Kidney (tissue), 14 donors: ENCODE results near the gene HOMER2. TPM values are rescaled to one million over a fixed set of nuclear protein-coding genes. Genes with fewer than 3 reads are reported as not detected.
A peak's percentile ranks its signal among the peaks of the same experiment; 100 is the strongest.

Experiments used
- DNase-seq, 5 donors: peaks; one replicate each; pipeline ENCODE4 v3.0.0-alpha.2; 2013 to 2020
- FAIRE-seq: peaks from 2 replicates; lab custom pipeline; 2012; peaks lifted over from hg19 to GRCh38; lab: Jason Lieb, UNC
- H3K27ac ChIP-seq, 2 donors: one replicate each; pipeline ENCODE4 v1.7.0; 2013; ENCODE audit warnings: low read depth in 2 of 2, low read length in 2 of 2, inconsistent platforms in 1 of 2
- H3K27me3 ChIP-seq: one replicate; pipeline ENCODE4 v1.7.1; 2013; ENCODE audit warnings: low read length, inconsistent platforms; ENCODE audit not compliant: control insufficient read depth, insufficient read depth
- H3K36me3 ChIP-seq, 3 donors: one replicate each; pipeline versions ENCODE4 v1.7.0 to v1.7.1; 2013; ENCODE audit warnings: low read length in 3 of 3, control low read depth in 1 of 3, inconsistent platforms in 1 of 3; ENCODE audit not compliant: insufficient read depth in 3 of 3, control insufficient read depth in 2 of 3
- H3K4me1 ChIP-seq, 3 donors: one replicate each; pipeline versions ENCODE4 v1.7.0 to v1.7.1; 2013; ENCODE audit warnings: low read length in 3 of 3, inconsistent platforms in 1 of 3, low read depth in 1 of 3; ENCODE audit not compliant: control insufficient read depth in 2 of 3, insufficient read depth in 2 of 3
- H3K4me3 ChIP-seq, 3 donors: one replicate each; pipeline versions ENCODE4 v1.7.0 to v1.8.1; 2013; ENCODE audit warnings: low read length in 3 of 3, control low read depth in 1 of 3, inconsistent platforms in 1 of 3
- H3K9ac ChIP-seq, 3 donors: one replicate each; pipeline versions ENCODE4 v1.7.0 to v1.7.1; 2013; ENCODE audit warnings: low read length in 3 of 3, control low read depth in 1 of 3, inconsistent platforms in 1 of 3
- H3K9me3 ChIP-seq, 3 donors: one replicate each; pipeline versions ENCODE4 v1.7.0 to v1.7.1; 2013; ENCODE audit warnings: low read length in 3 of 3, control low read depth in 1 of 3, inconsistent platforms in 1 of 3; ENCODE audit not compliant: control insufficient read depth in 2 of 3, insufficient read depth in 1 of 3
- intact Hi-C: fragments of 100-400 bp; cut with DNase I; formaldehyde crosslinking; loops from one replicate; pipeline ENCODE4 v1.11.1; 2022
- polyA plus RNA-seq: library from polyadenylated mRNA; stranded (reverse); fragments of 350-450 nt; fragmentation: Illumina TruSeq; extraction: RNeasy Lipid Tissue Mini Kit (QIAGEN cat#74804); gene quantifications from one replicate; pipeline ENCODE4 v1.2.3, GENCODE V29; 2014; ENCODE audit warnings: low read depth, low replicate concordance; ENCODE audit not compliant: insufficient read depth
- total RNA-seq: library from RNA; stranded (reverse); fragmentation: NEBNext Ultra II Directional; extraction: Animal tissue kit (Norgen Biotek cat#: 25700); gene quantifications from one replicate; pipeline ENCODE4 v1.2.1, GENCODE V29; 2021
- TF ChIP-seq, protein P1 (sequence below): IDR thresholded peaks from 3 replicates; pipeline ENCODE4 v1.5.1; 2012; ENCODE audit warnings: mild to moderate bottlenecking, moderate library complexity, borderline replicate concordance; ENCODE audit not compliant: insufficient read depth; ENCODE audit errors: extremely low read depth
- donor health status: control.
- donor health status: control.
- donor health status: control.
- donor health status: control.
- donor health status: control.
- donor health status: DM: yes; HTN: yes; CAD: no.
- donor health status: Normal renal cell carcinoma (clear cell type).

The HOMER2 gene
- total and polyA plus RNA-seq, 2 donors from 2014 or later: 4.6 to 35.8 TPM

DNA sequence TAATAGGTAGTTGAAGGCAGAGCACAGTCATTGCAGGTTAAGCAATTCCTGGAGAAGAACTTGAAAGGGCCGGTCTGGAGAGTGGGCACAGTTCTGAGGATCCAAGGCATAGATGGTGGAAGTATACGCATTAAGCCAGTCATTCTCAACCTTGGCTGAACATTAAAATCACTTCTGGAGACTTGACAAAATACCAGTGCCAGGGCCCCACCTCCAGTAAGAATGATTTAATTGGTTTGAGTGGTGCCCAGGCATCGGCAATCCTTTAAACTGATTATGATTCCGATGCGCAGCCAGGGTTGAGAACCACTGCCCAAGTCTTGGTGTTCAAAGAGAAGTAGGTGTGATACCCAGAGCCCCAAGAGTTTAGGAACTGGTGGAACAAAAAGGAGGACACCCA, 6.9 kb upstream of the HOMER2 start:
- no peak overlapping the region for H3K27ac ChIP-seq
- TF ChIP-seq, protein P1, sequence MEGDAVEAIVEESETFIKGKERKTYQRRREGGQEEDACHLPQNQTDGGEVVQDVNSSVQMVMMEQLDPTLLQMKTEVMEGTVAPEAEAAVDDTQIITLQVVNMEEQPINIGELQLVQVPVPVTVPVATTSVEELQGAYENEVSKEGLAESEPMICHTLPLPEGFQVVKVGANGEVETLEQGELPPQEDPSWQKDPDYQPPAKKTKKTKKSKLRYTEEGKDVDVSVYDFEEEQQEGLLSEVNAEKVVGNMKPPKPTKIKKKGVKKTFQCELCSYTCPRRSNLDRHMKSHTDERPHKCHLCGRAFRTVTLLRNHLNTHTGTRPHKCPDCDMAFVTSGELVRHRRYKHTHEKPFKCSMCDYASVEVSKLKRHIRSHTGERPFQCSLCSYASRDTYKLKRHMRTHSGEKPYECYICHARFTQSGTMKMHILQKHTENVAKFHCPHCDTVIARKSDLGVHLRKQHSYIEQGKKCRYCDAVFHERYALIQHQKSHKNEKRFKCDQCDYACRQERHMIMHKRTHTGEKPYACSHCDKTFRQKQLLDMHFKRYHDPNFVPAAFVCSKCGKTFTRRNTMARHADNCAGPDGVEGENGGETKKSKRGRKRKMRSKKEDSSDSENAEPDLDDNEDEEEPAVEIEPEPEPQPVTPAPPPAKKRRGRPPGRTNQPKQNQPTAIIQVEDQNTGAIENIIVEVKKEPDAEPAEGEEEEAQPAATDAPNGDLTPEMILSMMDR: no peak
- intact Hi-C loops: no loop called here
- no peaks in the 10 kb centered on the region for H3K4me1 ChIP-seq
- FAIRE-seq (no peak), DNase-seq (no peak)
- no peak overlapping the region for H3K4me3 ChIP-seq
- H3K27me3 ChIP-seq: no peaks in the 10 kb centered on the region
- no peaks in the 10 kb centered on the region for H3K36me3 ChIP-seq
- H3K9me3 ChIP-seq: no peaks in the 10 kb centered on the region
- no peak overlapping the region for H3K9ac ChIP-seq

DNA sequence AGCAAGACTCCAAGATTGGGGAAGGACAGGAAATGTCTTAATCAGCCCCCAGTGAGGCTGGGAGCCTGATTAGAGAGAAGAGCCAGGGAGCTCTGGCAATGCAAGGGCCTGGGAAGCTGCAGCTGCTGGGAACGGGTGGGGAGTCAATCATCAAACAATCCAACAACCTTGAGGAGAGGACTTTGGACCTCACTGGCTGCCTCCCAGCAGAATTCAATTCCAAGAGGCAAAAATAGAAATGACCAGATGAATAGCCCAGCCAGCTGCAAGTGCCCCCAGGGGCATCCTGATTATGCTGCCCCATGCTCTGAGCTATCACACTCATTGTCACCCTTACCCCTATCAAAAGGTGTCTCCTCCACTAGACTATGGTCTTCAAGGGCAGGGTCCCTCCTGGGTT, 6.1 kb upstream of the HOMER2 start:
- H3K4me3 ChIP-seq: no peak overlapping the region
- intact Hi-C loops: no loop called here
- H3K27me3 ChIP-seq: no peaks in the 10 kb centered on the region
- DNase-seq (no peak), FAIRE-seq (no peak)
- TF ChIP-seq, protein P1: no peak
- no peak overlapping the region for H3K27ac ChIP-seq
- H3K4me1 ChIP-seq: no peaks in the 10 kb centered on the region
- no peaks in the 10 kb centered on the region for H3K36me3 ChIP-seq
- H3K9me3 ChIP-seq: no peaks in the 10 kb centered on the region
- no peak overlapping the region for H3K9ac ChIP-seq

DNA sequence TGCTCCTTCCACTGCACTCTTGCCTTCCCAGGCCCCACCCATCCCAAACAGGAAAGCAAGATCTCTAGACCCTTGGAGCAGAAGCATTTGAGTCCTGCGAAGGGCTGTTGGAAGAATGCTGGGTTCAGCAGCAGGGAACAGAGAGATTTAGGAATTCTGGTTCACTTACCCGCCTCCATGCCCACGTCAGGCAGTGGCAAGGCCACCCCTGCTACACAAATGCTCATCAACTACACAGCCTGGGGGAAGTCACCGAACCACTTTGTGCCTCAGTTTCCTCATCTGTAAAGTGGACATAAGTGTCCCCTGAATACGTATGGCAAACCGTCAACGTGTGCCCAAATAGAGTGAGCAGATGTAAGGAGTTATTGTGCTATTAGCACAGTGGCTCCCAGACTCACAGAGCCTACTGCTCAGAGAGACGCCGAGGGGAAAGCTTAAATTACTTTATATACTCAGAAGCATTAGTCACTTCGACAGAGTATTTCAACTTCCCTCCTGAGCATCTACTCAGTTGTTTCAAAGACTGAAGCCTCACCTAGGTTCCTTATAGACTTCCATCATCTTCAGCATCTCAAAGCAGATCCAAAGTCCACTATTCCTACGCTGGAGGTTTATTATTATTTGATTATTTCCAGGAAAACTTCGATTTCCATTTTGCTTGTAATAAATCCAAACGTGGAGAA, 905 bp downstream of the HOMER2 start:
- H3K9ac ChIP-seq: peak overlapping the region in 1 of 3 donors; percentile 58
- intact Hi-C loops: no loop called here
- no peaks in the 10 kb centered on the region for H3K9me3 ChIP-seq
- peaks cover 0 to 6% (median 0%) of the 10 kb centered on the region in 3 donors for H3K4me1 ChIP-seq
- FAIRE-seq (no peak), DNase-seq (peak in 1 of 5 donors; percentile 56)
- TF ChIP-seq, protein P1: no peak
- H3K4me3 ChIP-seq: peak overlapping the region; percentile 46 to 65 (median 59)
- H3K27me3 ChIP-seq: no peaks in the 10 kb centered on the region
- no peaks in the 10 kb centered on the region for H3K36me3 ChIP-seq
- no peak overlapping the region for H3K27ac ChIP-seq
